ENCODE results near the gene MAS1.
"Not testable (repeated sequence)": the region's sequence is repeated elsewhere in the genome, so short reads cannot be mapped to it uniquely, and the experiment has no call there.

MAS1 gene

DNA sequence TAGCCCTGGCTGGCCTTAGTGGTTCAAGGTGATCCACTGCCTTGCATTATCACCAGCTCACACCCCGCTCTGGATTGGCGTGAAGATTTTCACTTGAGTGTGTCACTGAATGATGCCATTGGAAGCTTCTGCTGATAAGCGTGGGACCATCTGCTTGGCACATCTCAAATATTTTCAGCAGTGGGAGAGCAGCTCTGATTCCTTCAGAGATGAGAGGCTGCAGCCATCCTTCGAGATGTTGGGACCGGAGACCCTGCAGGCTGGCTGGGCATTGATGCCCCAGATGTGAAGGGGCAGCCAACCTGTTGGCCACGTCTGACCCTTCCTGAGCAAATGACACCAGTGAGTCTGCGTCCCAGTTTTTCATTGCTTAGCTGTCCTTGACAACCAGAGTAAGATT lies at the start of gene MAS1:
Gene MAS1 (plus strand): TSS at position 197 of the 400 bp plus-strand sequence. CDS start 15,968 bp downstream, outside the sequence.
- no peak for DNase-seq (ENCODE audit: low spot score)

DNA sequence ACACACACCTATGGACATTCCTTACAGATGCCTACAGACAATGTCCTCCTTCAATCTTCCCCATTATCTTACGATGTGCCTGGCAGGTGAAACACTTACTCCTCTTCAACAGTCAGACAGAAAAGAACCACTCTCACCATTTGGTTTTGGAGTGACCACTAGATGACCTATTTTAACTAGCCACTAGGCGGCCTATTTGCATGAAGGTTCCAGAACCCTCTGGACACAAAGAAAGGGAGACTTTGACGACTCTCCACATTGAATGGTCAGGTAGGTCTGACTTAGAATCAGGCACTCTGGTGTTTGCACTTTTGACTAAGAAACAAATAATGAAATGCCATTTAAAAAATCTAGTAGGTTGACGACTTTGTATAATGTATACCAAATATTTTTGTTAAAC lies 48.8 kb upstream of the MAS1 start:
- DNase-seq (ENCODE audit: low spot score), result no peak

DNA sequence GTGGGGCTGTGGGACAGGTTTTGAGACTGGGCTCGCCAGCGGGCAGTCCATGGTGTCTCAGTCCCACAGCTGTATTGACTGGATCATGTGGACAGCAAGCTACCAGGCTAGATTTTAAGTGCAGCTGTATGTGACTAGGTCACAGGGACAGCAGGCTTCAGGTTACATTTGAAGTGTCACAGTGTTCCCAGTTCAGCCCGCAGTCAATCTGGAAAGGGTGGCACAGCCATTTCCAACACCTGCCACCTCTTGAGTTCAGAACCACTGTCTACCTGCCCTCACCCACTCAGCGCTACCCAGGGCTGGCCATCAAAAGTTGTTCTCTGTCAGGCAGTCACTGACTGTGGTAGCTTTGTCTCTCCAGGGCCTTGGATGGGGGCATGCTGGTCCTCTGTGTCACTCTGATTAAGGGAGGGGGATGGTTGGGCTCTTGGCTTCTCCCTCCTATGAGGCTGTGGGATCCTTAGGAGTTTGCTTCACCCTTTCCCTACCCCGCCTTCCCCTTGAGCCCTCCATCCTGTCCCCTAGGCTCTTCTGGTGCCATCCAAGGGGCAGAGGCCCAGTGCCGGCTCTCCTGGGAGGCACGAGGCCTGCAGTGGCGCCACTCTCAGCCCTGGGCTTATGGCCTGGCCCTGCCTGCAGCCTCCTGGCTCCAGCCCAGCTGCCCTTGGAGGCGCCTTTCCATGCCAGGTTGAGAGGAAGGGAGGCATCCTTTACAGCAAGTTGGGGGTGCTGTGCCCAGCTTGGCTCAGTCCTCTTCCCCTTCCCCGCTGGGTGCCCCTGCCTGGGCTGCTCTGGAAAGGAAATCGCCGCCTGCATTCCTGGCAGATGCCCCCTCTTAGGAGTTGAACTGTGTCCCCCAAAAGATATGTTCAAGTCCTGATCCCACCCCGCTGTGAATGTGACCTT lies 45.8 kb upstream of the MAS1 start:
- no peak for DNase-seq (ENCODE audit: low spot score)

- DNase-seq (ENCODE audit: low spot score), result not testable (repeated sequence)
Observed at GRCh38 chr6:159848552-159848951, 42.2 kb upstream of the MAS1 start.

- not testable (repeated sequence) for DNase-seq (ENCODE audit: low spot score)
Observed at GRCh38 chr6:159849851-159850250, 40.9 kb upstream of the MAS1 start.

- DNase-seq (ENCODE audit: low spot score), result no peak
Observed at GRCh38 chr6:159852877-159853276, 37.9 kb upstream of the MAS1 start.

GRCh38 chr6:159853754-159854153 lies 37.0 kb upstream of the MAS1 start:
- DNase-seq (ENCODE audit: low spot score), result no peak

DNA sequence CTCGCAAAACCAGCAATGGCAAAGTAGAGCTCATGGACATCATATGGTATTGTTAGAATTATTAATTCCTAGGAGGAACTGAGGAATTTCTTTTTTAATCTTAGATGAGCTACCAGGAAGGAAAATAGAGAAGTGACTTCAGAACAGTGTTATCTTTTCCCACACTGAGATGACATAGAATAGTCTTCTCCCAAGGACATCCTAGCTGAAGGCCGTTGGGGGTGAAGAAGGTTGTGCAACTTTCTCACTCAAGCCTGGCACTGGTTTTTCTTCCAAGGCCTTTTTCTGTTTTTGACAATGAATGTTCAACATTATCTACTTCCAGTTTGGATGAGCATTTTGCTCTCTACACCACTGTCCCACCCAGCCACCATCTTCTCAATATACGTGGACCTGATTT lies 35.8 kb upstream of the MAS1 start:
- DNase-seq (ENCODE audit: low spot score), result no peak

- DNase-seq (ENCODE audit: low spot score), result no peak
Observed at GRCh38 chr6:159858259-159858658, 32.5 kb upstream of the MAS1 start.

DNA sequence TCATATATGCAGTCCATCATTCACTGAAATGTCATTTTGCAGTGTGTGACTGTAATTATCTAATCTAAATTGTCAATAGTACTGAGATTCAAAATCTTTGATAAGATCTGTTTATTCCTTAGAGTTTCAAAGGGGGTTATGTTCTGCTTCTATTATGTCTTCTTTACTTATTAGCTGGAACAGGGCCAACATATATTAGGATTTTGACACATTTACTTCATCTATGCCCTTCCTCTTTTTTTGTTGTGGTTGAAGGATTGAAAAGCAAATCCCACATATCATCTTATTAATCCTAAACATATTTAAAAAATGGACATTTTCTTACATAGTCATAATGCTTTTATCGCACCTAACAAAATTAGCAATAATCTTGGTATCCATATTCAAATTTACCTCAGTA lies 30.3 kb upstream of the MAS1 start:
- DNase-seq (ENCODE audit: low spot score), result no peak

DNA sequence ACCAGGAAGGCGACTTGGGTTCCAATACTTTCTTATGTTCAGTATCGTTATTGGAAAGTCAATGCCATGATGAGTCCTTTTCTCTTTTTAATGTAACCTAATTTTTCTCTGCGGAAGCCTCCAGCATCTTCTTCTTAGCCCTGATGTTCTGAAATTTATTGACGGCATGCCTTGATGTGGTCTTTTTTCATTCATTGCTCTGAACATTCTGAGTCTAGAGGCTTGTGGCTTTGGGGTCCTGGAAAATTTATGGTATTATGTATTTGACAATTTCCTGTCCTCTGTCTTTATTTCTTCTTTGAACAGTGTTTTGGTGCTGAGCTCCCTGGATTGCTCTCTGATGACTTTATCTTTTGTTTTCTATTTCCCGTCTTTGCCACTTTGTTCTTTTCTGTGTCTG lies 28.7 kb upstream of the MAS1 start:
- DNase-seq (ENCODE audit: low spot score), result no peak

DNA sequence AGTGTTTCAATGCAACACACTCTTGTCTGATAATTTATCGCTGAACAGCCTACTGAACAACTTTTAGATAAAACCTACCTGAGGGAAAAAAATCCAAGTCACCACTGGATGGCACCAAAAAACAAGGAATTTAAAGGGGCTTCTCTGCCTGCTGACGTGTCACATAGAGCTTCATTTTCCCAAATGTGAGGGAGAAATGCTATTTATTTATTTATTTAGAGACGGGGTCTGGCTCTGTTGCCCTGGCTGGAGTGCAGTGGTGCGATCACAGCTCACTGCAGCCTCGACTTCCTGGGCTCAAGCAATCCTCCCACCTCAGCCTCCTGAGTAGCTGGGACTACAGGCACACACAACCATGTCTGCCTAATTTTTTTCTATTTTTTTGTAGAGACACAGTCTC lies 27.4 kb upstream of the MAS1 start:
- DNase-seq (ENCODE audit: low spot score), result peak; percentile 51

DNA sequence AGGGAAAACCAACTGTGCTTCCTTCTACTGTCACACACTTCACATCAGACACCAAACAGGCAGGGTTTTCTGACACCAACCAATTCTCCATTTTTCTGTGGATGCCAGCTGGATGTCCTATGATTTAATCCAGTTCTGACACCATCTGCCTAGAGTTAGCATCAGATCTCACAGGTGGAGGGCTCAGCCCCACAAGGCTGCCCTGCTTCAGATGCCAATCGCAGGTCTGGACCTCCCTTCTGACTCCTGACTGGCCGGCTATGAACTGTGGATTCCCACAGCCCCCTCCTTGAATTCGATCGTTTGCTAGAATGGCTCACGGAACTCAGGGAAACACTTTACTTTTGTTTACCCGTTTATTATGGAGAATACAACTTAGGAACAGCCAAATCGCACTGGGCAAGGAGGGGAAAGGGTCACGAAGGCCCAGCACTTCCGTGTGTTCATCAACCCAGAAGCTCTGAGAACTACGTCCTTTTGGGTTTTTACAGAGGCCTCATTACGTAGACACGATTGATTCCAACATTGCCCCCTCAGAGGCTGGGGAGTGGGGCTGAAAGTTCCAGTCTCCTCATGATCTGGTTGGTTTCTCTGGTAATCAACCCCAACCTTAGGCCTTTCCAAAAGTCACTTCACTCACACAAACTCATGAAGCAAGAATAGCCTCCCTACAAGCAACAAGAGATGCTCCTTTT lies 25.4 kb upstream of the MAS1 start:
- no peak for DNase-seq (ENCODE audit: low spot score)

DNA sequence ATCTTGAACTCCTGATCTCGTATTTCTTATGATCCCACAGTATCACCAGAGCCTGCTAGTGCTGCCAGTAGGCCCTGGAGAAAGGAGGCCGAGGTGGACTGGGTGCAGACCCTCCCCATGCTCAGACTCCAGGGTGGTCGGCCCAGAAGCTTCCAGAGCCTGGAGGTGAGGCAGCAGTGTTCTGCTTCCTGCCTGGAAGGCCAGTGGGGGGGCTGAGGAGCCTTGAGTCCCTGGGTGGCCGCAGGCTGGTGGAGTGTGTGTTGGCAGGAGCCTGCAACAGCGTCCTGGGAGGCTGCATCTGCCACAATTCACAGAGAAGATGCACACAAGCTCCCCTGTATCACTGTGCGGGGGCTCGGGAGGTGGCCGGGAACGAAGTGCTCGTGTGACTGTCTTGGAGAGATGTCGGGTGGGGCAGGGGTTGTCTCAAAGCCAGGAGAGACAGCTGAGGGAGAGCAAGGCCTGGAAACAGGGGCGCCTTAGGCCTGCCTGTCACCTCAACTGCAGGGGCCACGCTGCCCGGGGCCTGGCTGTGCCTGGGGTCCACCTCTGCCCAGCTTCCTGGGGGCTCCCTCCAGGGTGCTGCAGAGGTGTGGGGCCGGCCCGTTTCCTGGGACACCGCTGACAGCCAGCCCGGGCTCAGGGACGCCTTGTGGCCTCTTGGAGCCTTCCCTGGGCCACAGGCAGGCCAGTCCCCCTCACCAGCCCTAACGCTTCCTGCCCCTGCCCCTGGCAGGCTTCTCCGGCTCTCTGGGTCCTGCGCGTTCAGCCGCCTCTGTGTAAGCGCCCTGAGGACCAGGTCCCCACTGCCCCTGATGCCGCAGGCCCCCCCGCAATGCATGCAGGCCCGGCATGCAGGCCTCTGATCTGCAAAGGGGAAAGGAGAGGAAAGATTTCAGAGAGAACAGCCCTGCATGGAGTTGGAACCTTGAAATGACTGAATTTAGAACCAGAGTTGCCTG lies 24.2 kb upstream of the MAS1 start:
- DNase-seq (ENCODE audit: low spot score), result no peak

GRCh38 chr6:159871241-159871640 lies 19.5 kb upstream of the MAS1 start:
- no peak for DNase-seq (ENCODE audit: low spot score)

GRCh38 chr6:159871906-159872305 lies 18.9 kb upstream of the MAS1 start:
- peak; percentile 11 for DNase-seq (ENCODE audit: low spot score)

- DNase-seq (ENCODE audit: low spot score), result no peak
Observed at GRCh38 chr6:159874435-159874834, 16.4 kb upstream of the MAS1 start.

- no peak for DNase-seq (ENCODE audit: low spot score)
Observed at GRCh38 chr6:159875194-159875593, 15.6 kb upstream of the MAS1 start.

DNA sequence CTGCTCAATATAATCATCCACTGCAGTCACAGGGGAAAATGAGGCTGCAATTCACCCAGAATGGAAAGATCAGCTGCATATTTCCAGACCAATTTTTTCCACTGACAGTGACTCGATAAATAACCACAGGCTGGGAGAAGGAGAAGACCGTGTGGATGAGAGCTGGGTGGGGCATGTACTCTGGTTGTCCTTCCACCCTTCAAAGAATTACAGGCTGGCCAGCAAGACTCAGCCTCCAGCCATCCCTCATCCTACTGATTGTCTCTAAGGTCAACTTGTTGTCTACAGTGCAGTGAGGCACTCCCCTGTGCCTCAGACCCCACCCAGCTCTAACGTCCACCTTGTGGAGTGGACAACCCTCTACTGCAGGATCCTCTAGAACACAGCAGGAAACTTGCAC lies 14.5 kb upstream of the MAS1 start:
- DNase-seq (ENCODE audit: low spot score), result no peak

- no peak for DNase-seq (ENCODE audit: low spot score)
Observed at GRCh38 chr6:159877256-159877808, 13.5 kb upstream of the MAS1 start.

DNA sequence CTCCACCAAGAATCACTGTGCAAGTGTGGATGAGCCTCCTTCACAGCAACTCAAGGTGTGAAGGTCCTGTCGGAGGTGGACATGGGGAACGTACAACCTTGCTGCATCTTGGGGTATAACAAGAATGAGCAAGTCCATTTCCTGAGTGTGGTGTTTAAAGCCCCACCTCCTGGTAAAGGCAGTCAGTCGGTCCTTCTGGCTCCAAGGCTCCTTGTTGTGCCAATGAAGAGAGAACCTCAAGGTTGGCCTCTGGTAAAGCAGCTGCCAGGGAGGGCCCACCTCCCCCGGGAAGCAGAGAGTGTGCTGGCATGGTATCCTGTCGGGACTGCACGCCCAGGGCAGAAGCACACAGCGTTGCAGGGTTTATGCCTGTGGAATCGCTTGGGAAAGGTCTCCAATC lies 12.4 kb upstream of the MAS1 start:
- no peak for DNase-seq (ENCODE audit: low spot score)

DNA sequence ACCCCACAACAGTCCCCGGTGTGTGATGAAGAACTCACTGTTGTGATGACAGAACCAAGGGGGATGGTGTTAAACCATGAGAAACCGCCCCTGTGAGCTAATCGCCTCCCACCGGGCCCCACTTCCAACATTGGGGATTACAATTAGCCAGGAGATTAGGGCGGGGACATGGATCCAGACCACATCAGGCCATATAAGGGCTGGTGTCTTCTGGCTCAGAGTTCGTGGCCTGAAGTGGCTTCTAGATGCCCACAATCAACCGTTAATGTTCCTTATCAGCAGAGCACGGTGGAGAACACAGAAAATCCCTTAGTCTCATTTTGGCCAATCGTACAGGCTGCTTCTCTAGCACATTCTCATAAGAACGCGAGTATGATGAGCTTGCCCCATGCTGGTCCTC lies 10.9 kb upstream of the MAS1 start:
- DNase-seq (ENCODE audit: low spot score), result no peak
